ENCODE results near the gene MOSPD2.

Gene MOSPD2

GRCh38 chrX:14872851-14873675, at the start of gene MOSPD2, which contains the start of gene FANCB:
Gene MOSPD2 (plus strand): TSS chrX:14873421. CDS start chrX:14873529, 108 bp downstream.
Gene FANCB (minus strand): TSS chrX:14873069. CDS start chrX:14865510, 7,559 bp downstream.
- peak; percentile 99 for DNase-seq

- no peak for DNase-seq
These were observed 47.4 kb upstream of the MOSPD2 start for GRCh38 chrX:14825851-14826250.

GRCh38 chrX:14826319-14826718, 46.9 kb upstream of the MOSPD2 start:
- DNase-seq, result no peak

- no peak for DNase-seq
These were observed 43.6 kb upstream of the MOSPD2 start for GRCh38 chrX:14829643-14830042.

GRCh38 chrX:14832151-14832550, 41.1 kb upstream of the MOSPD2 start:
- DNase-seq, result no peak

- DNase-seq, result no peak
These were observed 40.6 kb upstream of the MOSPD2 start for GRCh38 chrX:14832586-14832985.

- DNase-seq, result no peak
These were observed 36.1 kb upstream of the MOSPD2 start for GRCh38 chrX:14837155-14837554.

- DNase-seq, result no peak
These were observed 29.6 kb upstream of the MOSPD2 start for GRCh38 chrX:14843666-14844065.

- no peak for DNase-seq
These were observed 21.7 kb upstream of the MOSPD2 start for GRCh38 chrX:14851526-14851925.

- DNase-seq, result no peak
These were observed 8.6 kb upstream of the MOSPD2 start for GRCh38 chrX:14864631-14865030.

- DNase-seq, result no peak
These were observed 8.0 kb upstream of the MOSPD2 start for GRCh38 chrX:14865201-14865600.

- DNase-seq, result no peak
These were observed 1.5 kb upstream of the MOSPD2 start for GRCh38 chrX:14871767-14872166.

- DNase-seq, result no peak
These were observed 866 bp upstream of the MOSPD2 start for GRCh38 chrX:14872355-14872754.

GRCh38 chrX:14873676-14874049, 442 bp downstream of the MOSPD2 start:
- DNase-seq, result no peak

GRCh38 chrX:14875624-14876023, 2.4 kb downstream of the MOSPD2 start:
- DNase-seq, result no peak

GRCh38 chrX:14883826-14884225, 10.6 kb downstream of the MOSPD2 start:
- no peak for DNase-seq

- no peak for DNase-seq
These were observed 11.5 kb downstream of the MOSPD2 start for GRCh38 chrX:14884714-14885113.

GRCh38 chrX:14886252-14886651, 13.0 kb downstream of the MOSPD2 start:
- no peak for DNase-seq

- no peak for DNase-seq
These were observed 23.1 kb downstream of the MOSPD2 start for GRCh38 chrX:14896273-14896672.

- no peak for DNase-seq
These were observed 23.8 kb downstream of the MOSPD2 start for GRCh38 chrX:14897042-14897441.

- no peak for DNase-seq
These were observed 26.4 kb downstream of the MOSPD2 start for GRCh38 chrX:14899607-14900006.

GRCh38 chrX:14902537-14902936, 29.3 kb downstream of the MOSPD2 start:
- no peak for DNase-seq

- DNase-seq, result no peak
These were observed 30.7 kb downstream of the MOSPD2 start for GRCh38 chrX:14903891-14904290.

- DNase-seq, result no peak
These were observed 40.0 kb downstream of the MOSPD2 start for GRCh38 chrX:14913241-14913640.

- no peak for DNase-seq
These were observed 42.4 kb downstream of the MOSPD2 start for GRCh38 chrX:14915596-14915995.
